GM19035 (cell line): ENCODE data around the gene NPC1L1.

Experiments
- ATAC-seq: cut with Tn5 transposase; IDR thresholded peaks from one replicate; pipeline ENCODE4 v1.9.1; 2021; ENCODE audit not compliant: unreplicated experiment

Gene NPC1L1

GRCh38 chr7:44541028-44541869 lies at the start of gene NPC1L1:
NPC1L1 (minus strand) TSS chr7:44541330; CDS start chr7:44541259, 71 bp downstream.
- ATAC-seq: no peak

DNA sequence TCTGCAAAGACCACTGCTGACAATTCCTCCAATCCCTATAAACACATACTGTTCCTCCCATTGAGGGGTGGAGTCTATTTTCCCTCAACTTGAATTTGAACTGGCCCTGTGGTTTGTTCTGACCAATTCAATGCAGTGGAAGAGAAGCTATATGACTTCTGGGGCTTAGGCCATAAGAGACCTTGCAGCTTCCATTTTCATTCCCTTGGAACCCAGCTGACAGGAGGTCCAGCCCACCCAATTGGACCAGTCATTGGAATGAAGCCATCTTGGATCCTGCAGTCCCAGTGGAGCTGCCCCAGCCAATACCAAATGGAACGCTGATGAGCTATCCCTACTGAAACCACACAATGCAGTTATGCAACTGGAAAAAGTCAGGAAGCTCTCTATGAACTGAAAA lies 49.8 kb upstream of the NPC1L1 start:
- ATAC-seq: no peak

DNA sequence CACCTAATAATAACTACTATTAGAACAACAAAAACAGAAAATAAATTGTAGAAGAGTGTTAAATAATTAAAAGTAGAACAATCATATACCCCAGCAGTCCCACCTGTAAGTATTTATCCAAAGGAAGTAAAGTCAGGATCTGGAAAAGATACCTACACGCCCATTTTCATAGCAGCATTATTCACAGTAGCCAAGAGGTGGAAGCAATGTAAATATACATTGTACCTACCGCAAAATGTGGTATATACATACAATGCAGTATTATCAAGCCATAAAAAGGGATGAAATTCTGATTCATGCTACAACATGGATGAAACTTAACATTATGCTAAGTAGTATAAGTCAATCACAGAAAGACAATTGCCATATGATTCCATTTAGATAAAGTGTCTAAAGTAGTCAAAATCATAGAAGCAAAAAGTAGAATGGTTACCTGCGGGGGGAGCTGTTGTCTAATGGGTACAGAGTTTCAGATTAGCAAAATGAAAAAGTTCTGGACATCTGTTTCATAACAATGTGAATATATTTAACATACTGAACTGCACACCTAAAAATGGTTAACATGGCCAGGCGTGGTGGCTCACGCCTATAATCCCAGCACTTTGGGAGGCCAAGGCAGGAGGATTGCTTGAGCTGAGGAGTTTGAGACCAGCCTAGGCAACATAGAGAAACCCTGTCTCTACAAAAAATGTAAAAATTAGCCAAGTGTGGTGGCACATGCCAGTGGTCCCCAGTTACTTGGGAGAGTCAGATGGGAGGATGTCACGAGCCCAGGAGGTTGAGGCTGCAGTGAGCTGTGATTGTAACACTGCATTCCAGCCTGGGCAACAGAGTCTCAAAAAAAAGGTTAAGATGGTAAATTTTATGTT lies 46.9 kb upstream of the NPC1L1 start:
- ATAC-seq: no peak

DNA sequence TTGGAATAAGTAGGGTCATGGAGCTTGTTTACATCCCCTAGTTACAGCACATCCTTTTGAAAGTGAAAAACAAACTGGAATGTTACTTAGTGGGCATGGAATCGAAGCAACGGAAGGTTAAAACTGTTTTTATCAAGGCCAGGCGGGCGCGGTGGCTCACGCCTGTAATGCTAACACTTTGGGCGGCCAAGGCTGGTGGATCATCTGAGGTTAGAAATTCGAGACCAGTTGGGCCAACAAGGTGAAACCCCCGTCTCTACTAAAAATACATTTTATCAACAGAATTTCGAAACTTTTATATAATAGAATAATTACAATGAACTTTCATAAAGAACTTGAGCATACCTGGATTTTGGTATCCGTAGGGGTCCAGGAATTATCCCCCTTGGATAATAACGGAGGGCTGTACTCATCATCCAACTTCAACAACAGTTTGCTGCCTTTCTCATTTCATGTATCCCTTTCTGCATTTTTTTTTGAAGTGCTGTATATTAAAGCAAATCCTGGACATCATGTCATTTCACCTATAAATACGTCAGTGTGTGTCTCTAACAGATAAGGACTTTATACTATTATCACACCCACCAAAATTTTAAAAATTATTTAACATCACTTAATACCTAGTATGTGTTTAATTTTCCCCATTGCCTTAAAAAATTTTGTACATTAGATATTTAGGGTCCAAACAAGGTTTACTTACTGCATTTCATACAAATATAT lies 42.2 kb upstream of the NPC1L1 start:
- no peak for ATAC-seq

DNA sequence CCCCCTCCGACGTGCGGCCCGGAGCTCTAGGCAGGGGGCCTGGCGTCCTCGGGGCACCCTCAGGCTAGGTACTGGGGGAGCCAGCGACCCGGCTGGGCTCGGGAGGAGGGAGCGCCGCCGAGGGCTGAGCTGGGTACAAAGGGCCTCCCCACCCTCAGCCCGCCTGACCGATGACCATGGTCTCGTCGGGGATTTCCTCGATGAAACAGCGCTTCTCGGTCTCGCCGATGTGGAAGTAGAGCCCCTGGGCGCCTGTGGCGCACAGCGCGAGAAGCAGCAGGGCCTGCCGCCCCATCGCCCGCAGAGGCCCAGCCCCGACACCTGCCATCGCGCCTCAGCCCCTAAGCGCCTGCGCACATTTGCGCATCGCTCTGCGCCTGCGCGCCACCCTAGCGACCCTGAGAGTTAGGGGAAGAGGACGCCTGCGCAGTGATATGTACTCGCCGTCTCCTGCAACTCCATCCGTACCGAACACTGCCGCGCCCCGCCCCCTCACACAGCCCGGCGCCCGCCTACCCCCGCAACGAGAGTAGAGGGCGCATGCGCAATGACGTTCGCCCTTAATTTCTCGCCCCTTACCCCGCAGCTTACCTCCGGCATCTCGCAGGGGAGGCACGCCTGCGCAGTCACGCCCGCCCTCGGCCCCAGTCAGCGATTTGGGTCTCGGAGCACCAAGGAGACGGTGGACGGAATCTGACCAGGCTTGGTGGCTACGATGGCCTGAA lies 40.9 kb upstream of the NPC1L1 start, which contains the start of gene TMED4:
Gene TMED4 (minus strand): TSS at position 353 of the 725 bp plus-strand sequence. CDS start 25 bp downstream, at position 328.
- ATAC-seq: peak; percentile 89

DNA sequence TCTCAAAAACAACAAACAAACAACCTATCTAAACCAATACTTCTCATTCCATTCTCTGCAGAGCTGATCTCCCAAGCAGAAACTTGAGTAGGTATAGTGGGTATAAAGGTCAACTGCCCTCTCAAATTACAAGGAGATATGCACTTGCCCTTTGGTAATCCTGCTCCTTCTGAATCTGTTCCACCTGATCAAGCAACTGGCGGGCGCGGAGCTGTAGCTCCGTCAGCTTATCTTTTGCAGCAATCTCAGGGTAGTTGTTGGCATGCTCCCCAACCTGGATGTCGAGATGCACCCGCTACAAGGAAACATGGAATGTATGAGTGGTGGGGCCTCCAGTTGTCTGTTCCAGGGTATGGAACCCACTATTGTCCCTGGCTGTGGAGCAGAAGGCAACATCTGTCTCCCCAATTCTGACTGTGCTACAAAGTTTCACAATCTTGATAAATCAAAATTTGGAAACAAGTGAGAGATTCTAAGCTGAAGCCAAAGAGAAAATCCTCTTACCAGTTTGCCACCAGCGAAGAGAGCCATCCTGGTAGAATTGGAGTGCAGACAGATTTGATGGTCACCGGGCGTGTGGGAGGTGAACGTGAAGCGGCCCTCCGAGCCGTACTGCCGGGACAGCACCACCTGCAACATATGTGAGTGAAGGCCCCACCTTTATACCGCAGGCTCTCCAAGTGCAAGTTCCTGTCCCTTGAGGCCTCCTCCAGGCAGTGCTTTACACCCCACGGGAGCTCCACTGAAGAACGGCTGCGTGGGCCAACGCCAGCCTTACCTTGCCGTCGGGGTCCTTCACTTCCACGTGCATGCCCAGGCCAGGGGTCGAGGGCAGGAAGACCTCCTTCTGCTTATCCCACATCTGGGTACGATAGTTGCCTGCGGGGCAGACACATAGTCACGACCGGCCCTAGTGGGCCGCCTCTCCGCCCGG lies 40.1 kb upstream of the NPC1L1 start:
- peak; percentile 34 for ATAC-seq

GRCh38 chr7:44576228-44576627 lies 35.1 kb upstream of the NPC1L1 start:
- no peak for ATAC-seq

- no peak for ATAC-seq
Measured at GRCh38 chr7:44575054-44575453, 33.9 kb upstream of the NPC1L1 start.

GRCh38 chr7:44574287-44574872 lies 33.2 kb upstream of the NPC1L1 start:
- ATAC-seq: peak; percentile 2

GRCh38 chr7:44573464-44574286 lies 32.5 kb upstream of the NPC1L1 start, which contains the start of gene DDX56:
DDX56 (minus strand) TSS chr7:44573908; CDS start chr7:44573895, 13 bp downstream.
- ATAC-seq: peak; percentile 88

DNA sequence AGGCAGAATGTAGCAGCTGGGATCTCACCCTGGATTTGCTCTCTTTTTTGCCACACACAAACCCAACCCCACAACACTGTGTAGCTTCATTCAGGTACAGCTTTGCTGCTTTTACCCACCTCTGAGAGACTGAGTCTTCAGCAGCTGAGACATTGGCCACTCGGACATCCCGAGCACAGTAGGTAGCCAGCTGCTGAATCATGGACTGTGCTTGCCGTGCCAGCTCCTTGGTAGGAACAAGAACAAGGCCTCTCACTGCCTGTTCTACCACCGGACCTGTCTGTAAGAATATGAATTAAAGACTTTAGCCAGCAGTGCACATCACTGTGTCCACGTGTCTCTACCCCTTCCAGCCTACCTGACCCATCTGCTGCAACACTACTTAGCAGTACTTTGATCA lies 31.6 kb upstream of the NPC1L1 start:
- no peak for ATAC-seq

GRCh38 chr7:44569959-44570358 lies 28.8 kb upstream of the NPC1L1 start:
- ATAC-seq: no peak

DNA sequence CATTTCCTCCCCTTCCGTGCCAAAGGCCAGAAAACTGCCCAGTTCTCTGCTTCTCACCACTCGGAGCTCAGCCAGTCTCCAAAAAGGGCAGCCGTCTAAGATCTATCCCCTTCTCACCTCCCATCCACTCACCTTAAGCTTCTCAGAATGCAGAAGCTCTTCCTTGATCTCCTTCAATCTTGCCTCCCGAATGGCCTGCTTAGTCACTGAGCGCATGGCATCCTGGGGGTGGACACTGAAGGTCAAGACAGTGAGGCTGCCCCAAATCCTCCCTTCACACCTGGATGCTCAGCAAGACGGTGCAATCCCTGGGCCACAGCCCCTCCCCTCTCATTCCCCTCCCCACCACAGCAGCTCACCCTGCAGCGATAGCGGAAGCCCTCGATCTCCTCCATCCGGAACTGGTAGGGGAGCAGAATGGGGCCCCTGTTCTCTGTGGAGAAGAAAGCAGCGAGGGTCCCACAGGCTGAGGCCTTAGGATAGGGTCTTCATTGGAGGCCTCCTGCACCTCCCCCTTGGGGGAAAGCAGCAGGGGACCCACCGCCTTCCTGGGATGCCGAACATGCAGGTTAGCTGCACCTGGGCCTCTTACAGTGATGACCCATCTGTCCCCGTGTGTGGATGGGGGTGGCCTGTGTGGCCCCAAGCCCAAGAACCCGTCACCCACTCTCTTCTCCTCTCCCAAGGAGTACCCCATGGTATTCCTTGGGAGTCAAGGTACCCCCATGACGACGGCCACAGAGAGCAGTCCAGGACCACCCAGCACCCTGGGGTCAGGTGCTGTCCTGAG lies 27.8 kb upstream of the NPC1L1 start:
- no peak for ATAC-seq

- ATAC-seq: no peak
Measured at GRCh38 chr7:44567884-44568283, 26.8 kb upstream of the NPC1L1 start.

- no peak for ATAC-seq
Measured at GRCh38 chr7:44566680-44567079, 25.6 kb upstream of the NPC1L1 start.

DNA sequence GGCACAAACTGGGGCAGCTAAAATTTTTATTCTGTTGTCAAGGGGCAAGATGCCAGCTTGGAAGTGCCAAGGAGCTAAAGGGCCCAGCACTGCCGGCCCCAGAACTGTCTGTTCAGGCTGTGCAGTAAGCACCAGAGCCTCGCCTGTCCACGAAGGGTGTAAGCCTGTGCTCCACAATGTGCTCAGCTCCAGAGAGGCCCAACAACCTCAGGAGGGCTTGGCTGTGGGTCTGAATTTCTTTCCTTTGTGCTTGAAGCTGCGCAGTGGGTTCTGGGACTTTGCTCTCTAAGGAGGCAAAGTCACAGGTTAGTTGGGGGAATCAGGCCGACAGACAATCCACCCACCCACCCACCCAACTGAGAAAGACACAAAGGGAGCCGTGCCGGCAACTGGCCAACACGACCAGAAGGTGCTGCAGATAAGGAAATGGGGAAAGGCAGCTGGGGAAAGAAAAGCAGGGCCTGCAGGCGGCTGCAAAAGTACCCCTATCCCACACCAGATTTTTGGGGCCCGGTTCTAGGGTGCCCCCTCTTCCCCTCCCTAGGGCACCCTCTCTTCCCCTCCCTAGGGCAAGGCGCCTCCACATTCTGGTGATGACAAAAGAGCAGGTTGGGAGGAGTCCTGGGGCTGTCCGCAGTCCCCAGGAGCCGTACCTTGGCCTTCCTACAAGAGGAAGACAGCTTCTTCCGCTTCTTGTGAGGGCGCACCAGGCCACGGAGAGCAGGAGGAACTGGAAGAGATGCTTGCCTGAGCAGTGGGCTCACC lies 24.8 kb upstream of the NPC1L1 start:
- no peak for ATAC-seq
